Caco-2 (cell line): ENCODE data around the gene NFIL3. TPM values are rescaled to one million over a fixed set of nuclear protein-coding genes. Genes with fewer than 3 reads are reported as not detected.
"Not testable (repeated sequence)": the region's sequence is repeated elsewhere in the genome, so short reads cannot be mapped to it uniquely, and the experiment has no call there.

Experiments
- Bru-seq: library from RNA; stranded (reverse); fragments of 400-500 nt; gene quantifications from one replicate; lab custom pipeline; 2021; lab: Mats Ljungman, UMichigan
- BruChase-seq, 2 experiments: library from RNA; stranded (reverse); fragments of 400-500 nt; gene quantifications; one replicate each; lab custom pipeline; 2021; lab: Mats Ljungman, UMichigan
- BruUV-seq: library from RNA; stranded (reverse); fragments of 400-500 nt; replicated peaks from 2 replicates; lab custom pipeline; 2021; lab: Mats Ljungman, UMichigan
- CTCF ChIA-PET: fragments of 300-600 bp; sonication (Branson Sonifier 250); formaldehyde crosslinking; loops from one replicate; lab custom pipeline; 2022; ENCODE audit warnings: antibody characterized with exemption; lab: Charles Lee
- POLR2A ChIA-PET: fragments of 300-600 bp; sonication (Branson Sonifier 250); formaldehyde crosslinking; loops from one replicate; lab custom pipeline; 2022; ENCODE audit warnings: antibody characterized with exemption; lab: Charles Lee
- DNase-seq, 2 experiments: peaks; one replicate each; pipeline versions ENCODE4 v3.0.0 to v3.0.0-alpha.2; 2020 to 2022
- H3K27me3 ChIP-seq: replicated peaks from 2 replicates; pipeline ENCODE4 v1.6.0; 2011; ENCODE audit warnings: low read length; ENCODE audit not compliant: control insufficient read depth, insufficient read depth
- H3K36me3 ChIP-seq: 2 replicates; pipeline ENCODE4 v1.5.1; 2011; ENCODE audit warnings: low read length; ENCODE audit not compliant: control insufficient read depth, insufficient read depth
- H3K4me1 ChIP-seq: fragments of 250-450 bp; sonication (Bioruptor Pico); 2 replicates; pipeline ENCODE4 v1.5.1; 2020; ENCODE audit warnings: mild to moderate bottlenecking
- H3K4me3 ChIP-seq: 2 replicates; pipeline ENCODE4 v1.5.1; 2011; ENCODE audit warnings: low read depth, mild to moderate bottlenecking, control low read depth, low read length
- H3K9me3 ChIP-seq: fragments of 250-450 bp; sonication (Bioruptor Pico); 2 replicates; pipeline ENCODE4 v1.5.1; 2020; ENCODE audit warnings: mild to moderate bottlenecking, moderate library complexity
- H3K27ac Mint-ChIP-seq: one replicate; pipeline ENCODE4 v1.8.0; 2022; ENCODE audit warnings: mixed read lengths; ENCODE audit not compliant: unreplicated experiment
- H3K27me3 Mint-ChIP-seq: one replicate; pipeline ENCODE4 v1.8.0; 2022; ENCODE audit warnings: mixed read lengths; ENCODE audit not compliant: insufficient read depth, unreplicated experiment
- H3K36me3 Mint-ChIP-seq: one replicate; pipeline ENCODE4 v1.8.0; 2022; ENCODE audit warnings: mild to moderate bottlenecking, mixed read lengths; ENCODE audit not compliant: insufficient read depth, unreplicated experiment
- H3K4me1 Mint-ChIP-seq: one replicate; pipeline ENCODE4 v1.8.0; 2022; ENCODE audit warnings: low read depth, mixed read lengths; ENCODE audit not compliant: unreplicated experiment
- H3K4me3 Mint-ChIP-seq: one replicate; pipeline ENCODE4 v1.8.0; 2022; ENCODE audit warnings: mild to moderate bottlenecking, moderate library complexity, mixed read lengths; ENCODE audit not compliant: unreplicated experiment
- H3K9me3 Mint-ChIP-seq: one replicate; pipeline ENCODE4 v1.8.0; 2022; ENCODE audit warnings: mixed read lengths; ENCODE audit not compliant: unreplicated experiment
- intact Hi-C: fragments of 100-400 bp; cut with micrococcal nuclease; formaldehyde crosslinking; loops from one replicate; pipeline ENCODE4 v1.10.0; 2022; ENCODE audit not compliant: unreplicated experiment
- long read RNA-seq: library from polyadenylated mRNA; stranded (forward); transcript quantifications from one replicate; pipeline ENCODE4 v2.0.0, GENCODE V29; 2022
- total RNA-seq: library from RNA; stranded (reverse); gene quantifications from 2 replicates; pipeline ENCODE4 v1.2.3, GENCODE V29; 2022
- TF ChIP-seq, protein P1 (sequence below), 2 experiments: fragments of 200-600 bp in 1 of 2; IDR thresholded peaks; 1 replicate in 1 of 2; 2 replicates in 1 of 2; pipeline versions ENCODE4 v1.5.1 to v1.8.0; 2011 to 2022; ENCODE audit warnings: antibody characterized with exemption in 1 of 2, control low read depth in 1 of 2, inconsistent platforms in 1 of 2, low read depth in 1 of 2, low read length in 1 of 2, mild to moderate bottlenecking in 1 of 2, moderate library complexity in 1 of 2; ENCODE audit not compliant: insufficient read depth in 1 of 2, severe bottlenecking in 1 of 2, unreplicated experiment in 1 of 2

NFIL3 gene
- total RNA-seq (13.5 and 14.9 TPM in 2 replicates), Bru-seq, nascent RNA (percentile 77 among the genes with signal in this experiment), BruChase-seq, experiment 1, labeled RNA remaining after a 2-hour chase (percentile 69 among the genes with signal in this experiment), BruChase-seq, experiment 2, labeled RNA remaining after a 6-hour chase (percentile 56 among the genes with signal in this experiment)
- long read RNA-seq, transcript NFIL3-201 (2 exons, 2,085 nt), result major isoform, 45 of 46 reads
- long read RNA-seq, partial matches to known transcripts, result 0 of 46 reads
- long read RNA-seq, other reads (novel, unspliced or antisense), result 1 of 46 reads

- Histone ChIP-seq H3K36me3 (no peaks in the 10 kb centered on the region), H3K27me3 (no peaks in the 10 kb centered on the region), H3K9me3 (no peaks in the 10 kb centered on the region), H3K4me1 (peaks cover 10% of the 10 kb centered on the region), H3K4me3 (peak within 1 kb of the TSS; percentile 72)
- ChIA-PET POLR2A (interaction anchor here (0.5 to 1.1 kb wide), 5 partner anchors 63 to 1710 kb away, joined by 3 to 5 read pairs (median 3); partner anchors contain the start of gene NINJ1), CTCF (interaction anchor here (0.7 to 1.3 kb wide), 5 partner anchors 59 to 509 kb away, joined by 3 to 5 read pairs (median 4); no protein-coding TSS in a partner anchor)
- no TSS peak for BruUV-seq
- TF ChIP-seq, protein P1, sequence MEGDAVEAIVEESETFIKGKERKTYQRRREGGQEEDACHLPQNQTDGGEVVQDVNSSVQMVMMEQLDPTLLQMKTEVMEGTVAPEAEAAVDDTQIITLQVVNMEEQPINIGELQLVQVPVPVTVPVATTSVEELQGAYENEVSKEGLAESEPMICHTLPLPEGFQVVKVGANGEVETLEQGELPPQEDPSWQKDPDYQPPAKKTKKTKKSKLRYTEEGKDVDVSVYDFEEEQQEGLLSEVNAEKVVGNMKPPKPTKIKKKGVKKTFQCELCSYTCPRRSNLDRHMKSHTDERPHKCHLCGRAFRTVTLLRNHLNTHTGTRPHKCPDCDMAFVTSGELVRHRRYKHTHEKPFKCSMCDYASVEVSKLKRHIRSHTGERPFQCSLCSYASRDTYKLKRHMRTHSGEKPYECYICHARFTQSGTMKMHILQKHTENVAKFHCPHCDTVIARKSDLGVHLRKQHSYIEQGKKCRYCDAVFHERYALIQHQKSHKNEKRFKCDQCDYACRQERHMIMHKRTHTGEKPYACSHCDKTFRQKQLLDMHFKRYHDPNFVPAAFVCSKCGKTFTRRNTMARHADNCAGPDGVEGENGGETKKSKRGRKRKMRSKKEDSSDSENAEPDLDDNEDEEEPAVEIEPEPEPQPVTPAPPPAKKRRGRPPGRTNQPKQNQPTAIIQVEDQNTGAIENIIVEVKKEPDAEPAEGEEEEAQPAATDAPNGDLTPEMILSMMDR (IDR thresholded peaks at IDR 0.05; ENCODE audit: insufficient read depth in 1 of 2, low read depth in 1 of 2, low read length in 1 of 2, severe bottlenecking in 1 of 2, unreplicated experiment in 1 of 2), result no peak
- H3K27me3 Mint-ChIP-seq, result peaks cover 3% of the 10 kb centered on the region
- intact Hi-C loops, result loop anchor here (2.0 to 10.0 kb wide), 3 partner anchors 63 to 231 kb away; partner anchors contain the start of gene AUH
- peak; percentile 67 for DNase-seq
- H3K36me3 Mint-ChIP-seq, result peaks cover 9% of the 10 kb centered on the region
- peak within 1 kb of the TSS; percentile 96 for H3K27ac Mint-ChIP-seq
- H3K4me1 Mint-ChIP-seq, result peaks cover 6% of the 10 kb centered on the region
- no peaks in the 10 kb centered on the region for H3K9me3 Mint-ChIP-seq
- peak within 1 kb of the TSS; percentile 100 for H3K4me3 Mint-ChIP-seq
Observed at GRCh38 chr9:91423785-91424402, at the start of gene NFIL3. Gene NFIL3 (minus strand): TSS chr9:91423832. CDS start chr9:91410734, 13,098 bp downstream.

DNA sequence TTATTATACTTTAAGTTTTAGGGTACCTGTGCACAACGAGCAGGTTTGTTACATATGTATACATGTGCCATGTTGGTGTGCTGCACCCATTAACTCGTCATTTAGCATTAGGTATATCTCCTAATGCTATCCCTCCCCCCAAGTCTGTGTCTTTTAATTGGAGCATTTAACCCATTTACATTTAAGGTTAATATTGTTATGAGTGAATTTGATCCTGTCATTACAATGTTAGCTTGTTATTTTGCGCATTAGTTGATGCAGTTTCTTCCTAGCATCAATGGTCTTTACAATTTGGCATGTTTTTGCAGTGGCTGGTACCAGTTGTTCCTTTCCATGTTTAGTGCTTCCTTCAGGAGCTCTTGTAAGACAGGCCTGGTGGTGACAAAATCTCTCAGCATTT is 47.9 kb upstream of the NFIL3 start:
- H3K4me1 Mint-ChIP-seq, intact Hi-C loops, H3K27me3 ChIP-seq, H3K36me3 Mint-ChIP-seq, H3K9me3 Mint-ChIP-seq, H3K27ac Mint-ChIP-seq, H3K4me1 ChIP-seq, POLR2A ChIA-PET, H3K9me3 ChIP-seq, CTCF ChIA-PET, H3K4me3 Mint-ChIP-seq, H3K27me3 Mint-ChIP-seq, H3K36me3 ChIP-seq, H3K4me3 ChIP-seq, DNase-seq, BruUV-seq: not testable (repeated sequence)

DNA sequence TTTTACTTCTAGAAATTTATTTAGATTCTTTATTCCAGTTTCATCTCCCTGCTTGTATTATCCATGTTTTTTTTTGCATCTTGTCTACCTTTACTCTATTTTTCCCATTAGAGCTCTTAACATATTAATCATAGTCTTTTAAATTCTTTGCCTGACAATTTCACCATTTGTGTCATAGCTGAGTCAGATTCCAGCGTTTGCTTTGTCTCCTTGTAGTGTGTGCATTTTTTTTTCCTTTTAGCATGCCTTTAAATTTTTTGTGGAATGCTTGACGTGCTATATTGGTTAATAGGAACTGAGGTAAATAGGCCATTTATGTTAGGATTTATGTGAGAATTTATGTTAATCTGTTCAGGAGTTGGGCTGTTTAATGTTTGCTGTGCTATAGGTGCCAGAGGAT is 41.8 kb upstream of the NFIL3 start:
- Histone ChIP-seq H3K36me3 (no peaks in the 10 kb centered on the region), H3K27me3 (no peaks in the 10 kb centered on the region), H3K4me1 (no peaks in the 10 kb centered on the region), H3K4me3 (no peak overlapping the region), H3K9me3 (no peaks in the 10 kb centered on the region)
- ChIA-PET CTCF (no interaction called here), POLR2A (no interaction called here)
- BruUV-seq, result no TSS peak
- Mint-ChIP-seq H3K4me1 (no peaks in the 10 kb centered on the region), H3K9me3 (peaks cover 11% of the 10 kb centered on the region), H3K27ac (no peak overlapping the region), H3K4me3 (no peak overlapping the region), H3K27me3 (no peaks in the 10 kb centered on the region), H3K36me3 (no peaks in the 10 kb centered on the region)
- intact Hi-C loops, result no loop called here
- DNase-seq, result no peak
- TF ChIP-seq, protein P1 (IDR thresholded peaks at IDR 0.05; ENCODE audit: insufficient read depth in 1 of 2, low read depth in 1 of 2, low read length in 1 of 2, severe bottlenecking in 1 of 2, unreplicated experiment in 1 of 2), result no peak
